Dendritic cell treated with granulocyte-macrophage colony-stimulating factor and Interleukin-4, amounts not matched to agents 40 ng/mL and 50 ng/mL, for 4 days (primary cell): Measurements from ENCODE around the gene UGT1A1.

ENCODE experiments used
- H3K27ac Mint-ChIP-seq: one replicate; pipeline ENCODE4 v1.8.0; 2022; ENCODE audit warnings: mild to moderate bottlenecking, mixed read lengths
- H3K27me3 Mint-ChIP-seq: one replicate; pipeline ENCODE4 v1.8.0; 2022; ENCODE audit warnings: mild to moderate bottlenecking, mixed read lengths
- H3K36me3 Mint-ChIP-seq: one replicate; pipeline ENCODE4 v1.8.0; 2022; ENCODE audit warnings: low read depth, mixed read lengths
- H3K4me1 Mint-ChIP-seq: one replicate; pipeline ENCODE4 v1.8.0; 2022; ENCODE audit warnings: low read depth, mixed read lengths
- H3K4me3 Mint-ChIP-seq: one replicate; pipeline ENCODE4 v1.8.0; 2022; ENCODE audit warnings: mild to moderate bottlenecking, moderate library complexity, mixed read lengths
- H3K9me3 Mint-ChIP-seq: one replicate; pipeline ENCODE4 v1.8.0; 2022; ENCODE audit warnings: mixed read lengths
- intact Hi-C: fragments of 100-400 bp; cut with micrococcal nuclease; formaldehyde crosslinking; loops from one replicate; pipeline ENCODE4 v1.15.0; 2022

Gene UGT1A1

DNA sequence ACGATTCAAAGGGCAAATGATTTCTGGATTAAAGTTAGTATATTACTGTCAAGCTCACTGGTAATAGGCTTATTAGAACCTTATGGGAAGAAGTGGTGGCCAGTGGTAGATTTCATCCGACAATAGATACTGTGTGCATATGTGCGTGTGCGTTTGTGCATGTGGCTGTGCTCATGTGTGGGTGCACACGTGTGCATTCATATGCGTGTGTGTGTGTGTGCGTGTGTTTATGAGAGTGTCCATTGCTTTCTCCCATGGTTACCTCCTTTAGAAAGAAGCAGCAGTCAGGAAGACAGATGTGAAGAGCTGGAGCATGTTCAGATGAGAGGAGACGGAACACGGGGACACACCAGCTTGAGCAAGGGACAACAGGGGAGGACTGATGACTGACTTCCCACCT is 9.2 kb downstream of the UGT1A1 start:
- Mint-ChIP-seq H3K9me3 (peaks cover 8% of the 10 kb centered on the region), H3K4me3 (no peak overlapping the region), H3K27me3 (peaks cover 5% of the 10 kb centered on the region), H3K36me3 (no peaks in the 10 kb centered on the region), H3K4me1 (no peaks in the 10 kb centered on the region), H3K27ac (no peak overlapping the region)
- intact Hi-C loops = no loop called here

DNA sequence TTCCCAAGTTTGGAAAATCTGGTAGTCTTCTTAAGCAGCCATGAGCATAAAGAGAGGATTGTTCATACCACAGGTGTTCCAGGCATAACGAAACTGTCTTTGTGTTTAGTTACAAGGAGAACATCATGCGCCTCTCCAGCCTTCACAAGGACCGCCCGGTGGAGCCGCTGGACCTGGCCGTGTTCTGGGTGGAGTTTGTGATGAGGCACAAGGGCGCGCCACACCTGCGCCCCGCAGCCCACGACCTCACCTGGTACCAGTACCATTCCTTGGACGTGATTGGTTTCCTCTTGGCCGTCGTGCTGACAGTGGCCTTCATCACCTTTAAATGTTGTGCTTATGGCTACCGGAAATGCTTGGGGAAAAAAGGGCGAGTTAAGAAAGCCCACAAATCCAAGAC is 12.1 kb downstream of the UGT1A1 start:
- H3K27me3 Mint-ChIP-seq = peaks cover 2% of the 10 kb centered on the region

DNA sequence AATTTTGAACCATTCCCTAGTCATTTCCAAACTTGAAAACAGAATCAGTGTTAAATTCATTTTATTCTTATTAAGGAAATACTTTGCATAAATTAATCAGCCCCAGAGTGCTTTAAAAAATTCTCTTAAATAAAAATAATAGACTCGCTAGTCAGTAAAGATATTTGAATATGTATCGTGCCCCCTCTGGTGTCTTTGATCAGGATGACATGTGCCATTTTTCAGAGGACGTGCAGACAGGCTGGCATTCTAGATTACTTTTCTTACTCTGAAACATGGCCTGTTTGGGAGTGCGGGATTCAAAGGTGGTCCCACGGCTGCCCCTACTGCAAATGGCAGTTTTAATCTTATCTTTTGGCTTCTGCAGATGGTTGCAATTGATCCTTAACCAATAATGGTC is 12.5 kb downstream of the UGT1A1 start:
- Mint-ChIP-seq H3K4me1 (no peaks in the 10 kb centered on the region), H3K27ac (no peak overlapping the region), H3K27me3 (peaks cover 1% of the 10 kb centered on the region), H3K4me3 (no peak overlapping the region), H3K36me3 (no peaks in the 10 kb centered on the region), H3K9me3 (peaks cover 22% of the 10 kb centered on the region)
- intact Hi-C loops = no loop called here

More for the DNA sequence above, 12.1 kb downstream of the UGT1A1 start:
- intact Hi-C loops = no loop called here
- peaks cover 22% of the 10 kb centered on the region for H3K9me3 Mint-ChIP-seq
- H3K4me3 Mint-ChIP-seq = no peak overlapping the region
- H3K27ac Mint-ChIP-seq = no peak overlapping the region
- no peaks in the 10 kb centered on the region for H3K36me3 Mint-ChIP-seq
- H3K4me1 Mint-ChIP-seq = no peaks in the 10 kb centered on the region

DNA sequence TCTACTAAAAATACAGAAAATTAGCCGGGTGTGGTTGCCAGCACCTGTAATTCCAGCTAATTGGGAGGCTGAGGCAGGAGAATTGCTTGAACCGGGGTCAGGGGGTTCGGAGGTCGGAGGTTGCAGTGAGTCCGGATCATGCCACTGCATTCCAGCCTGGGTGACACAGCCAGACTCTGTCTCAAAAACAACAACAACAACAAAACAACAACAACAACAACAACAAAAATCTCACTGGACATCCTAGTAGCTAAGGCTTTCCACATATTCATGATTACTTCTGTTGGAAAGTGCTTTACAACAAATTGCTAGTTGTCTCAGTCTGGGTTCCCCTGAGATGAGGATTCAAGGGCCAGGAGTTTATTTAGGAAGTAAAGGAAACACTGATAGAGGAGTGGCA is 13.8 kb downstream of the UGT1A1 start:
- no peaks in the 10 kb centered on the region for H3K27me3 Mint-ChIP-seq

DNA sequence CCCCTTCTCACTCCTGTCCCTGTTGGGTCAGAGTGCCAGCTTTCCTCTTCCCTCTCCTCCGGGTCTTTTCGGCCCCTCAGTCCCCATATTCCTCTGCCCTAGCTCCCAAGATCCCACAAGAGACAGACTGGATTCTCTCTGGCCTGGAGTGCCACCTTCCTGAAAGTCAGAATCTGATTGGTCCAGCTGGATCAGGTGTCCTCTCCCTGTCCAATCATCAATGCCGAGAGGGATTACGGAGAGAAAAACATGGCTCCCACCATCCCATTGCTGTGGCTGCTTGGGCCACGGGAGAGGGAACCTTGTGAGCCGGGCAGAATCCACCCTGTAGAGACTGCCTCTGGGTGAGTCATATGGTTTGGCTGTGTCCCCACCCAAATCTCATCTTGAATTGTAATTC is 15.3 kb downstream of the UGT1A1 start:
- Mint-ChIP-seq H3K9me3 (peaks cover 22% of the 10 kb centered on the region), H3K4me1 (no peaks in the 10 kb centered on the region), H3K36me3 (no peaks in the 10 kb centered on the region), H3K27me3 (no peaks in the 10 kb centered on the region), H3K4me3 (no peak overlapping the region), H3K27ac (no peak overlapping the region)
- intact Hi-C loops = no loop called here

More for the DNA sequence above, 13.8 kb downstream of the UGT1A1 start:
- no peaks in the 10 kb centered on the region for H3K4me1 Mint-ChIP-seq
- no peaks in the 10 kb centered on the region for H3K36me3 Mint-ChIP-seq
- intact Hi-C loops = no loop called here
- no peak overlapping the region for H3K4me3 Mint-ChIP-seq
- peaks cover 22% of the 10 kb centered on the region for H3K9me3 Mint-ChIP-seq
- H3K27ac Mint-ChIP-seq = no peak overlapping the region

DNA sequence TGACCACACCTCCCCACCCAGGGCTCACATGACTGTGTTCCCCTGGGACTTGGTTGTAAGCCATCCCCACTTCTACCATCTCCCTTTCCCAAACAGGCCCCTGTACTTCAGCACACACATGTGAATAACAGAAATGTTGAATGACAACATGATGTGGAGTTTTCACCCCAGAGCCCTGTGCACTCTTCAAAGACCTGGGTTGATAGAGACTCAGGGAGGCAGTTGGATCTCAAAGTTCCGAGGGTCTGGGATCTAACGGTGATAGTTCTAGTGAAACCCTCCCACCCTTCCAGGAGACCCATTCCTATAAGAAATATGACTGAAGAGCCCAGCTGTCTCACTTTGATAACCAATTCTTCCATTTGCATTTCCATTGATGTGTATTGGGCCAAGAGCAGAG is 18.0 kb downstream of the UGT1A1 start, which contains the start of gene MROH2A:
TSS of gene MROH2A (plus strand) at position 301 of the 400 bp plus-strand sequence. CDS start 1,029 bp downstream, outside the sequence.
- intact Hi-C loops = no loop called here
- H3K4me3 Mint-ChIP-seq = no peak within 1 kb of the TSS
- H3K9me3 Mint-ChIP-seq = peaks cover 22% of the 10 kb centered on the region
- H3K27me3 Mint-ChIP-seq = no peaks in the 10 kb centered on the region
- H3K27ac Mint-ChIP-seq = no peak within 1 kb of the TSS
- no peaks in the 10 kb centered on the region for H3K4me1 Mint-ChIP-seq
- H3K36me3 Mint-ChIP-seq = no peaks in the 10 kb centered on the region

DNA sequence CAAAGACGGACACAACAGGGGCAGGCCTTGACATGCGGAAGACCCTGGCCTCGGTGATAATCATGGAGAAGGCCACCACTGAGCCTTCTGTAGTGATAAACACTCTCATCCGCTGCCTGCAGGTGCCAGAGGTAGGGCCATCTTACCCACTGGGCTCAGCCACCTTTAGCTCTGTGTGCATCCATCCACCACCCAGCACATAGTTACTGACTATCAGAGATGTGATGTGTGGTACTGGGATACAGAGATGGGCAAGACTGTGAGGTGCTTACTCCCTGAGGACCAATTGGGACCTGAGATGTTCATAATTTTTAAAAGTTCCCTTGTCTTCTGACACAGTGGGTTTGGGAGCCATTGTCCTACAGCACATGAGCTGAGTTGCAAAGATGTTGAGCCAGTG is 19.7 kb downstream of the UGT1A1 start:
- Mint-ChIP-seq H3K27me3 (no peaks in the 10 kb centered on the region), H3K36me3 (no peaks in the 10 kb centered on the region), H3K4me1 (no peaks in the 10 kb centered on the region), H3K4me3 (no peak overlapping the region), H3K9me3 (peaks cover 22% of the 10 kb centered on the region), H3K27ac (no peak overlapping the region)
- intact Hi-C loops = no loop called here

DNA sequence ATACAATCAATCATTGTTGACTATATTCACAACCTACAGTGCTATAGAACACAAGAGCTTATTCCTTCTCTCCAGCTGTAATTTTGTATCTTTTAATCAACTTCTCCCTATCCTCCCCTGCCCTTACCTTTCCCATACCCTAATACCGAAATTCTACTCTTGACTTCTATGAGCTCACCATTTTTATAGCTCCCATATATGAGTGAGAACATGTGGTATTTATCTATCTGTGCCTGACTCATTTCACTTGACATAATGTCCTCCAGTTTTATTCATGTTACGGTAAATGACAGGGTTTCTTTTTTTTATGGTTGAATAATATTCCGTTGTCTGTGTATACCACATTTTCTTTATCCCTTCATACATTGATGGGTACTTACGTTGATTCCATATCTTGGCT is 20.7 kb downstream of the UGT1A1 start:
- H3K4me3 Mint-ChIP-seq = no peak overlapping the region
- H3K27me3 Mint-ChIP-seq = no peaks in the 10 kb centered on the region
- H3K4me1 Mint-ChIP-seq = no peaks in the 10 kb centered on the region
- no peak overlapping the region for H3K27ac Mint-ChIP-seq
- intact Hi-C loops = no loop called here
- H3K9me3 Mint-ChIP-seq = peaks cover 19% of the 10 kb centered on the region
- no peaks in the 10 kb centered on the region for H3K36me3 Mint-ChIP-seq

DNA sequence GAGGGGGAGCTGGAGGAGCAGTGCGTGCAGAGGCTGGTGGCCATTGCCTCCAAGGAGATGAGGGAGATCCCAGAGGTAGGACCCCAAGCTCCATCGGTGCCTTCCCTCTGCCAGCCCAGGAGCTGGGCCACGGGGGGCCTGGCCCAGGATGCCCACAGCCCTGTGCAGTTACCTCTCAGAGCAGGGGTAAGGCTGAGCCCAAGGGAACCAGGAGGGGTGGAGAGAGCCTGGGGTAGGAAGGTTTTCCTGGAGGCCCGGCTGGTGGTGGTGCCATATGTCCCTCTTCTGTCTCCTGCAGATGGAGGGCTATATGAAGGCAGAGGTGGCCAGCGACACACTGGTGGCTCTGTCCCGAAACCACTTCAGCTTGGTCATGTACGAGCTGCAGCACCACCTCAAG is 29.5 kb downstream of the UGT1A1 start:
- intact Hi-C loops = no loop called here
- H3K27me3 Mint-ChIP-seq = no peaks in the 10 kb centered on the region
- no peak overlapping the region for H3K4me3 Mint-ChIP-seq
- H3K27ac Mint-ChIP-seq = no peak overlapping the region
- H3K9me3 Mint-ChIP-seq = peaks cover 12% of the 10 kb centered on the region
- H3K4me1 Mint-ChIP-seq = no peaks in the 10 kb centered on the region
- H3K36me3 Mint-ChIP-seq = no peaks in the 10 kb centered on the region

DNA sequence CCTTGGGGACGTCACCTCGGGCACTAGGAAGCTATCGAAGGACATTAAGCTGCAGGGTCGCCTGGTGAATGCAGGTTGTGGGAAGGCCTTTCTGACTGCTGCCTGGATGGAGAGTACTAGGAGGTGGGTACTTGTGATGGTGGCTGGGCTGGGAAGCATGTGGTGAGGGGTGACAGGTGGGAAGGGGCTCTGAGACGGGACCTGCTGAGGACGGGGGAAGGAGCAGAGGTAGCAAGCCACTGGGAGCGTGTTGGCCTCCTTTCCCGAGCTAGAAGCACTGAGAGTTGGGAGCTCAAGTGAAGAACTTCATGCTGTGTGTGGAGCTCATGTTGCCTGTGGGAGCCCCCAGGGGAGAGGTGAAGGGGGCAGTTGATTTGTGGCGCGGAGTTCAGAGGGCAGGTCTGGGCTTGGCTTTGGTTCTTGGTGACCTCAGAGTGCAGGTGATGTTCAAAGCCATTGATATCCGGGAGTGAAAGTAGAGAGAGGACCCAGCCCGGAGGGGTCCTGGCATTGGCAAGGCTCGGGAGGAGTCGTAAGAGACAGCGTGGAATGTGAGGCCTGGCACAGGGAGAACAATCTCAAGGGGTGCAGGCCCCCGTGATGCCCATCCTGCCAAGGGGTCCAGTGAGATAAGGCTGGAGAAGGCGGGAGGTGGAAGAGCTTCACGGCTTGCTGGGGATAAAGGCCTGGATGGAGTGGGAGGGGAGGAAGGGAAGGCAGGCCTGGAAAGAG is 31.2 kb downstream of the UGT1A1 start:
- intact Hi-C loops = no loop called here

DNA sequence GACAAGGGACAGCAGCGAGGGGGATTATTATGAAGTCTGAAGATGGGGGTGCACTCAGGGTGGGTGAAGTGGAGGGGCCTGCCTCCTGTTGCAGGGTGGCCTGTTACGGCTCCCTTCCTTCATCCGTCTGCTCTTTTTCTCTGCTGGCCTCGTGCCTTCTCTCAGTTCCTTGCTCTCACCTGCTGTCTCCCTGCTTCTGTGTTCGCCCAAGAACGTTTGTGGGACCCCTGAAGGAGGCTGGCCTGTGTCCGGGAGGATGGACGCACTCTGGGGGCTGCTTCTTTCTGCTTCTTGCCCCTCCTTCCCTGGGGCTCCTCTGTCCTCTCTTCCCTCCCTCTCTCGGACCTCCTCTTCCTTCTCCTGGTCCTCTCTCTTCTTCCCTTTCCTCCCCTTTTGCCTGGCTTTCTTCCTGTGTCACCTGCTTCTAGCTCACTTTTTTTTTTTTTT is 31.8 kb downstream of the UGT1A1 start:
- Mint-ChIP-seq H3K9me3 (no peaks in the 10 kb centered on the region), H3K4me1 (no peaks in the 10 kb centered on the region), H3K27me3 (no peaks in the 10 kb centered on the region), H3K4me3 (no peak overlapping the region), H3K36me3 (no peaks in the 10 kb centered on the region), H3K27ac (no peak overlapping the region)
- intact Hi-C loops = no loop called here

More for the DNA sequence above, 31.2 kb downstream of the UGT1A1 start:
- H3K4me1 Mint-ChIP-seq = no peaks in the 10 kb centered on the region
- no peak overlapping the region for H3K27ac Mint-ChIP-seq
- peaks cover 1% of the 10 kb centered on the region for H3K9me3 Mint-ChIP-seq
- H3K27me3 Mint-ChIP-seq = no peaks in the 10 kb centered on the region
- no peak overlapping the region for H3K4me3 Mint-ChIP-seq
- H3K36me3 Mint-ChIP-seq = no peaks in the 10 kb centered on the region

DNA sequence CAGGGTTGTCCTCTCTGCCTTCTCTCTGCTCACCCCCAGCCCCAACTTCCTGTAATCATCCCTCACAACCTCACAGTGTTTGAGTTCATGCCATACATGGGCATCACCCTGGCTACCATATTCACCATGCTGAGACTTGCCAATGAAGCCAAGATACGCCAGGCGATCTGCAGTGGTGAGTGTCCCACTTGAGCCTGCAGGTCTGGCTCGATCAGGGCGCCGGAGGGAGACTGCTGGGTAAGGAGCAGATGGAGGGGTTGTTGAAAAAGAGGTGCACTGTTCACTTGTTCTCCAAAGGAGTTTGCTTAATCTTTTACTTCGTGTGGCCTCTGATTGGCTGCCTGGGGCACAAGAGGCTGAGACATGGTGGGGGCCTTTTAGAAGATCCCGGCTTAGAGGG is 32.6 kb downstream of the UGT1A1 start:
- H3K27me3 Mint-ChIP-seq = no peaks in the 10 kb centered on the region
- H3K4me1 Mint-ChIP-seq = no peaks in the 10 kb centered on the region
- no peak overlapping the region for H3K4me3 Mint-ChIP-seq
- no peak overlapping the region for H3K27ac Mint-ChIP-seq
- no peaks in the 10 kb centered on the region for H3K9me3 Mint-ChIP-seq
- intact Hi-C loops = no loop called here
- H3K36me3 Mint-ChIP-seq = no peaks in the 10 kb centered on the region

DNA sequence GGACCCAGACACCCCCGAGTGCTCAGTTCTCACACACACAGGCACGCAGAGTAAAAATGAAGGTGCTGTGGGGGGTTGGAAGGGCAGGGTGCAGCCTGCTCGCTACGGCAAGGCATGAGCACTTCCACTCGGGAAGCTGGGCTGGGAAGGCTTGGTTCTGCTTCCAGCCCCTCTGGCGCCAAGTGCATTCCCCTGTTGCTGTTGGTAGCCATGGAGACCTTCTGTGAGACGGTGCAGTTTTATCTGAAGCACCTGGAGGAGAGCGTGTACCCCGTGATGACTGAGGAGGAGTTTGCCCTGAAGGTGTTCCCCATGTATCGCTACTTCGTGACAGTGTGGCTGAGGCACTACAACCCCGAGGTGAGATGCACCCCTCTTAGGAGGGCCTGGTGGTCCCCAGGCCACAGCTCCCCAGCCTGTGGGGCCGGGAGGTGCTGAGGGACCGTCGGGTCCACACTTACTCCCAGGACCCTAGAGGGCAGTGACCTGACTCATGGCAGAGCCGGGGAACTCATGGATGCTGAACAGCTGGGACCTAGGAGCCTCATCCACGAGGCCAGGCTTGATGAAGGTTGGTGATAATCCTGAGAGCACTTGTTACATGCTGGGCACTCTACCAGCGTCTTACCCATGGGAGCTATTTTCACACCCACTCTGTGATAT is 33.5 kb downstream of the UGT1A1 start:
- Mint-ChIP-seq H3K36me3 (no peaks in the 10 kb centered on the region), H3K9me3 (no peaks in the 10 kb centered on the region), H3K4me1 (no peaks in the 10 kb centered on the region), H3K27me3 (no peaks in the 10 kb centered on the region), H3K27ac (no peak overlapping the region), H3K4me3 (no peak overlapping the region)
- intact Hi-C loops = no loop called here

DNA sequence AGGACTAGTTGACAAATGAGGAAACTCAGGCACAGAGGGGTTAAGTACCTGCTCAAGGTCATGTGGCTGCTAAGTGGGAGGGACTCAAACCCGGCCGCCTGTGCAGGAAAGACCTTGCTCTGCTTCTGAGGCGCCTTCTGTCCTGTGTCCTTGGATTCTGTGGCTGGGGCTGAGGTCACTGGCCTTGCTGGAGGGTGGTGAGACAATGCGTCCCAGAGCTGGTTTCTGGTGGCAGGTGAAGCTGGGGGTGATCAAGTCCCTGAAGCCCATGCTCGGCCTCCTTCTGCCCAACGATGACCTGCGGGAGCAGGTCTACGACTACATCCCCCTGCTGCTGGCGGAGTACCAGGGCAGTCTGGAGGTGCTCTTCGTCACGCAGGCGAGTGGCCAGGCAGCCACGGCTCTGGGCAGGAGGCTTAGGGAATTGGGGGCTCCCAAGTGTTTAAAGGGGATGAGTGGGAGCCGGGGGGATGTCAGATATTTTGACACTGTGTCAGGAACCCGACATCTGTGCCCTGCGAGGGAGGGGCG is 34.1 kb downstream of the UGT1A1 start:
- Mint-ChIP-seq H3K27me3 (no peaks in the 10 kb centered on the region), H3K4me1 (no peaks in the 10 kb centered on the region), H3K4me3 (no peak overlapping the region), H3K36me3 (no peaks in the 10 kb centered on the region), H3K27ac (no peak overlapping the region), H3K9me3 (no peaks in the 10 kb centered on the region)
- intact Hi-C loops = no loop called here
